HepG2 (cell line): ENCODE data around the gene XPC. TPM values are rescaled to one million over a fixed set of nuclear protein-coding genes. Genes with fewer than 3 reads are reported as not detected.

Experiments
- ATF4 ChIP-seq, 2 experiments: fragments of 450-650 bp in 1 of 2; sonication (generic) in 1 of 2; formaldehyde crosslinking; IDR thresholded peaks; 2 replicates each; pipeline versions ENCODE4 v1.5.0 to v1.8.0; 2020 to 2022; ENCODE audit warnings: mild to moderate bottlenecking in 1 of 2, missing genetic modification reagents in 1 of 2
- CENPX ChIP-seq: sonication (generic); formaldehyde crosslinking; IDR thresholded peaks from 2 replicates; pipeline ENCODE4 v1.9.0; 2021; ENCODE audit warnings: mild to moderate bottlenecking, missing genetic modification reagents, moderate library complexity
- DBP ChIP-seq: sonication (generic); formaldehyde crosslinking; IDR thresholded peaks from 2 replicates; pipeline ENCODE4 v1.4.0; 2020; ENCODE audit warnings: missing genetic modification reagents; ENCODE audit errors: not compliant biosample characterization
- EP300 ChIP-seq, 3 experiments: sonication (generic) in 1 of 3; formaldehyde crosslinking in 1 of 3; IDR thresholded peaks; 2 replicates each; pipeline versions ENCODE4 v1.5.1 to v1.6.1; 2011 to 2020; ENCODE audit warnings: low read depth in 2 of 3, low read length in 2 of 3, borderline replicate concordance in 1 of 3, improper control_type of control experiment in 1 of 3, mild to moderate bottlenecking in 1 of 3, missing genetic modification reagents in 1 of 3, moderate library complexity in 1 of 3
- JUND ChIP-seq: sonication (generic); formaldehyde crosslinking; IDR thresholded peaks from 2 replicates; pipeline ENCODE4 v1.8.0; 2022; ENCODE audit warnings: mild to moderate bottlenecking, missing genetic modification reagents
- SNAPC4 ChIP-seq: sonication (generic); formaldehyde crosslinking; IDR thresholded peaks from 2 replicates; pipeline ENCODE4 v1.4.0; 2020; ENCODE audit warnings: mild to moderate bottlenecking, missing genetic modification reagents
- TBP ChIP-seq: sonication (generic); formaldehyde crosslinking; IDR thresholded peaks from 2 replicates; pipeline ENCODE4 v1.5.0; 2020; ENCODE audit warnings: missing genetic modification reagents
- TEAD2 ChIP-seq: sonication (generic); formaldehyde crosslinking; IDR thresholded peaks from 2 replicates; pipeline ENCODE4 v1.9.0; 2021; ENCODE audit warnings: missing genetic modification reagents
- ZBTB7B ChIP-seq: sonication (generic); formaldehyde crosslinking; IDR thresholded peaks from 2 replicates; pipeline ENCODE4 v1.4.0; 2020; ENCODE audit warnings: missing genetic modification reagents
- ZNF12 ChIP-seq: sonication (generic); formaldehyde crosslinking; IDR thresholded peaks from 2 replicates; pipeline ENCODE4 v1.5.0; 2020; ENCODE audit warnings: missing genetic modification reagents
- ZNF136 ChIP-seq: sonication (generic); formaldehyde crosslinking; IDR thresholded peaks from 2 replicates; pipeline ENCODE4 v1.8.1; 2022; ENCODE audit warnings: low read depth, mild to moderate bottlenecking, moderate library complexity, missing genetic modification reagents
- ZNF207 ChIP-seq: fragments of 450-650 bp; IDR thresholded peaks from 2 replicates; pipeline ENCODE4 v1.6.1; 2016; ENCODE audit warnings: antibody characterized with exemption, borderline replicate concordance
- ZNF230 ChIP-seq: sonication (generic); formaldehyde crosslinking; IDR thresholded peaks from 2 replicates; pipeline ENCODE4 v1.4.0; 2020; ENCODE audit warnings: mild to moderate bottlenecking, missing genetic modification reagents
- ZNF282 ChIP-seq: fragments of 450-650 bp; IDR thresholded peaks from 2 replicates; pipeline ENCODE4 v1.6.1; 2018; ENCODE audit not compliant: partially characterized antibody
- ZNF34 ChIP-seq: sonication (generic); formaldehyde crosslinking; IDR thresholded peaks from 2 replicates; pipeline ENCODE4 v1.4.0; 2020; ENCODE audit warnings: mild to moderate bottlenecking, missing genetic modification reagents, borderline replicate concordance
- ZNF550 ChIP-seq: sonication (generic); formaldehyde crosslinking; IDR thresholded peaks from 2 replicates; pipeline ENCODE4 v1.4.0; 2020; ENCODE audit warnings: mild to moderate bottlenecking, missing genetic modification reagents, borderline replicate concordance
- ZNF563 ChIP-seq: sonication (generic); formaldehyde crosslinking; IDR thresholded peaks from 2 replicates; pipeline ENCODE4 v1.8.0; 2022; ENCODE audit warnings: mild to moderate bottlenecking, moderate library complexity, missing genetic modification reagents
- ZSCAN30 ChIP-seq: sonication (generic); formaldehyde crosslinking; IDR thresholded peaks from 2 replicates; pipeline ENCODE4 v1.5.0; 2020; ENCODE audit warnings: mild to moderate bottlenecking, missing genetic modification reagents
- polyA plus RNA-seq, 8 experiments: library from polyadenylated mRNA; depleted of rRNA in 3 of 8; stranded (reverse) in 7 of 8; unstranded in 1 of 8; fragments of >200 nt; fragmentation: Illumina TruSeq in 4 of 8; extraction: Trizol in 4 of 8; gene quantifications; 2 replicates each; pipeline versions ENCODE4 v1.2.1 to v1.2.3, GENCODE V29; 2011 to 2016; ENCODE audit warnings: low read depth in 4 of 8, missing spikeins in 1 of 8, mixed read lengths in 1 of 8; ENCODE audit not compliant: insufficient read depth in 1 of 8
- total RNA-seq, 5 experiments: library from RNA; depleted of rRNA; stranded (reverse); fragments of >200 nt; fragmentation: Illumina TruSeq; extraction: Trizol; gene quantifications; 2 replicates each; pipeline ENCODE4 v1.2.3, GENCODE V29; 2016; ENCODE audit warnings: low read depth in 1 of 5
- TF ChIP-seq, protein P1 (sequence below): sonication (generic); formaldehyde crosslinking; conservative IDR thresholded peaks from 2 replicates; pipeline ENCODE4 v1.4.0; 2020; ENCODE audit warnings: missing genetic modification reagents
- TF ChIP-seq, protein P2 (sequence below): sonication (generic); formaldehyde crosslinking; IDR thresholded peaks from 2 replicates; pipeline ENCODE4 v1.4.0; 2020; ENCODE audit warnings: missing genetic modification reagents, borderline replicate concordance

XPC gene
- total and polyA plus RNA-seq, 2 of the 13 experiments (the other 11 are each of a cell fraction or from before 2014, with no cell fraction given), result 9.4 to 24.1 TPM

- peak; percentile 12 for TF ChIP-seq DBP (CRISPR knock-in tag)
- TF ChIP-seq ZNF550 (CRISPR knock-in tag), result no peak
- TF ChIP-seq ZNF563 (CRISPR knock-in tag), result 0 out of 2 replicates have a peak, but pooled peaks have one; percentile 21
- no peak for TF ChIP-seq ZSCAN30 (CRISPR knock-in tag)
- TF ChIP-seq CENPX, result 0 out of 2 replicates have a peak, but pooled peaks have one; percentile 25
- no peak for TF ChIP-seq ZNF282
- TF ChIP-seq ZNF230 (CRISPR knock-in tag), result peak; percentile 85; the same call in 1 of the 2 replicates
- no peak for TF ChIP-seq ATF4 (CRISPR knock-in tag; IDR thresholded peaks at IDR 0.05)
- TF ChIP-seq SNAPC4 (CRISPR knock-in tag), result no peak
- TF ChIP-seq ZNF12 (CRISPR knock-in tag), result 0 out of 2 replicates have a peak, but pooled peaks have one; percentile 12
- TF ChIP-seq EP300 (IDR thresholded peaks at IDR 0.05; ENCODE audit: low read depth in 2 of 2, low read length in 2 of 2), result no peak
- TF ChIP-seq EP300 (CRISPR knock-in tag; IDR thresholded peaks at IDR 0.05; ENCODE audit: borderline replicate concordance), result 0 out of 2 replicates have a peak, but pooled peaks have one; percentile 30
- 0 out of 2 replicates have a peak, but pooled peaks have one; percentile 48 for TF ChIP-seq ZBTB7B (CRISPR knock-in tag)
- no peak for TF ChIP-seq JUND (CRISPR knock-in tag)
- TF ChIP-seq, protein P1, sequence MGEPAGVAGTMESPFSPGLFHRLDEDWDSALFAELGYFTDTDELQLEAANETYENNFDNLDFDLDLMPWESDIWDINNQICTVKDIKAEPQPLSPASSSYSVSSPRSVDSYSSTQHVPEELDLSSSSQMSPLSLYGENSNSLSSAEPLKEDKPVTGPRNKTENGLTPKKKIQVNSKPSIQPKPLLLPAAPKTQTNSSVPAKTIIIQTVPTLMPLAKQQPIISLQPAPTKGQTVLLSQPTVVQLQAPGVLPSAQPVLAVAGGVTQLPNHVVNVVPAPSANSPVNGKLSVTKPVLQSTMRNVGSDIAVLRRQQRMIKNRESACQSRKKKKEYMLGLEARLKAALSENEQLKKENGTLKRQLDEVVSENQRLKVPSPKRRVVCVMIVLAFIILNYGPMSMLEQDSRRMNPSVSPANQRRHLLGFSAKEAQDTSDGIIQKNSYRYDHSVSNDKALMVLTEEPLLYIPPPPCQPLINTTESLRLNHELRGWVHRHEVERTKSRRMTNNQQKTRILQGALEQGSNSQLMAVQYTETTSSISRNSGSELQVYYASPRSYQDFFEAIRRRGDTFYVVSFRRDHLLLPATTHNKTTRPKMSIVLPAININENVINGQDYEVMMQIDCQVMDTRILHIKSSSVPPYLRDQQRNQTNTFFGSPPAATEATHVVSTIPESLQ (CRISPR knock-in tag), result 0 out of 2 replicates have a peak, but pooled peaks have one; percentile 17
- TF ChIP-seq ZNF207, result no peak
- TF ChIP-seq TBP (CRISPR knock-in tag), result no peak
- TF ChIP-seq, protein P2, sequence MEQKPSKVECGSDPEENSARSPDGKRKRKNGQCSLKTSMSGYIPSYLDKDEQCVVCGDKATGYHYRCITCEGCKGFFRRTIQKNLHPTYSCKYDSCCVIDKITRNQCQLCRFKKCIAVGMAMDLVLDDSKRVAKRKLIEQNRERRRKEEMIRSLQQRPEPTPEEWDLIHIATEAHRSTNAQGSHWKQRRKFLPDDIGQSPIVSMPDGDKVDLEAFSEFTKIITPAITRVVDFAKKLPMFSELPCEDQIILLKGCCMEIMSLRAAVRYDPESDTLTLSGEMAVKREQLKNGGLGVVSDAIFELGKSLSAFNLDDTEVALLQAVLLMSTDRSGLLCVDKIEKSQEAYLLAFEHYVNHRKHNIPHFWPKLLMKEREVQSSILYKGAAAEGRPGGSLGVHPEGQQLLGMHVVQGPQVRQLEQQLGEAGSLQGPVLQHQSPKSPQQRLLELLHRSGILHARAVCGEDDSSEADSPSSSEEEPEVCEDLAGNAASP (CRISPR knock-in tag), result no peak
- TF ChIP-seq TEAD2, result no peak
- TF ChIP-seq ZNF34, result no peak
- no peak for TF ChIP-seq ZNF136 (CRISPR knock-in tag)
Observed at GRCh38 chr3:14124223-14124614, 54.2 kb downstream of the XPC start (continued).
